ENCODE data around the gene RUFY2.

- TF ChIP-seq, protein P1, sequence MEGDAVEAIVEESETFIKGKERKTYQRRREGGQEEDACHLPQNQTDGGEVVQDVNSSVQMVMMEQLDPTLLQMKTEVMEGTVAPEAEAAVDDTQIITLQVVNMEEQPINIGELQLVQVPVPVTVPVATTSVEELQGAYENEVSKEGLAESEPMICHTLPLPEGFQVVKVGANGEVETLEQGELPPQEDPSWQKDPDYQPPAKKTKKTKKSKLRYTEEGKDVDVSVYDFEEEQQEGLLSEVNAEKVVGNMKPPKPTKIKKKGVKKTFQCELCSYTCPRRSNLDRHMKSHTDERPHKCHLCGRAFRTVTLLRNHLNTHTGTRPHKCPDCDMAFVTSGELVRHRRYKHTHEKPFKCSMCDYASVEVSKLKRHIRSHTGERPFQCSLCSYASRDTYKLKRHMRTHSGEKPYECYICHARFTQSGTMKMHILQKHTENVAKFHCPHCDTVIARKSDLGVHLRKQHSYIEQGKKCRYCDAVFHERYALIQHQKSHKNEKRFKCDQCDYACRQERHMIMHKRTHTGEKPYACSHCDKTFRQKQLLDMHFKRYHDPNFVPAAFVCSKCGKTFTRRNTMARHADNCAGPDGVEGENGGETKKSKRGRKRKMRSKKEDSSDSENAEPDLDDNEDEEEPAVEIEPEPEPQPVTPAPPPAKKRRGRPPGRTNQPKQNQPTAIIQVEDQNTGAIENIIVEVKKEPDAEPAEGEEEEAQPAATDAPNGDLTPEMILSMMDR (IDR thresholded peaks at IDR 0.05), result no peak
- no peak for TF ChIP-seq POLR2A (IDR thresholded peaks at IDR 0.05)
Measured at GRCh38 chr10:68385740-68386139, 21.3 kb downstream of the RUFY2 start.
